Liver (tissue), 9 donors: ENCODE results near the gene PROZ. TPM values are rescaled to one million over a fixed set of nuclear protein-coding genes. Genes with fewer than 3 reads are reported as not detected.
A peak's percentile ranks its signal among the peaks of the same experiment; 100 is the strongest.
"Not testable (repeated sequence)": the region's sequence is repeated elsewhere in the genome, so short reads cannot be mapped to it uniquely, and the experiment has no call there.

ENCODE experiments used
- DNase-seq: peaks from one replicate; pipeline ENCODE4 v3.0.0-alpha.2; 2017; ENCODE audit warnings: low spot score
- H3K27ac ChIP-seq, 2 donors: one replicate each; pipeline ENCODE4 v1.7.0; 2013; ENCODE audit warnings: inconsistent platforms in 2 of 2, low read length in 2 of 2, control low read depth in 1 of 2, low read depth in 1 of 2, mild to moderate bottlenecking in 1 of 2
- H3K27me3 ChIP-seq, 4 donors: one replicate each; pipeline versions ENCODE4 v1.6.1 to v1.7.0; 2013; ENCODE audit warnings: low read length in 3 of 4, inconsistent platforms in 1 of 4, mild to moderate bottlenecking in 1 of 4, moderate library complexity in 1 of 4; ENCODE audit not compliant: control insufficient read depth in 4 of 4, insufficient read depth in 4 of 4
- H3K36me3 ChIP-seq, 4 donors: one replicate each; pipeline versions ENCODE4 v1.6.1 to v1.7.0; 2013; ENCODE audit warnings: low read length in 3 of 4, mild to moderate bottlenecking in 3 of 4, low read depth in 1 of 4, moderate library complexity in 1 of 4; ENCODE audit not compliant: control insufficient read depth in 4 of 4, insufficient read depth in 3 of 4
- H3K4me1 ChIP-seq, 4 donors: one replicate each; pipeline versions ENCODE4 v1.6.1 to v1.7.0; 2013; ENCODE audit warnings: low read length in 3 of 4, mild to moderate bottlenecking in 3 of 4, moderate library complexity in 1 of 4; ENCODE audit not compliant: control insufficient read depth in 4 of 4, insufficient read depth in 4 of 4
- H3K4me3 ChIP-seq, 3 donors: one replicate each; pipeline versions ENCODE4 v1.6.1 to v1.7.0; 2013; ENCODE audit warnings: low read length in 3 of 3, control low read depth in 1 of 3, low read depth in 1 of 3, mild to moderate bottlenecking in 1 of 3
- H3K9ac ChIP-seq, 2 donors: one replicate each; pipeline ENCODE4 v1.7.0; 2013; ENCODE audit warnings: low read length in 2 of 2, mild to moderate bottlenecking in 2 of 2, moderate library complexity in 2 of 2, control low read depth in 1 of 2, low read depth in 1 of 2
- H3K9me3 ChIP-seq, 4 donors: one replicate each; pipeline versions ENCODE4 v1.6.1 to v1.7.0; 2013; ENCODE audit warnings: low read length in 3 of 4; ENCODE audit not compliant: control insufficient read depth in 4 of 4
- EGR1 ChIP-seq, 2 donors: IDR thresholded peaks; 2 replicates each; pipeline ENCODE4 v1.6.1; 2016 to 2018; ENCODE audit warnings: antibody characterized with exemption in 2 of 2, low read depth in 2 of 2
- FOXA2 ChIP-seq: IDR thresholded peaks from 2 replicates; pipeline ENCODE4 v1.6.1; 2016; ENCODE audit warnings: antibody characterized with exemption
- HNF4G ChIP-seq: IDR thresholded peaks from 2 replicates; pipeline ENCODE4 v1.6.1; 2016; ENCODE audit warnings: antibody characterized with exemption
- JUND ChIP-seq, 2 donors: IDR thresholded peaks; 2 replicates each; pipeline ENCODE4 v1.6.1; 2016; ENCODE audit warnings: antibody characterized with exemption in 2 of 2
- MAX ChIP-seq: IDR thresholded peaks from 2 replicates; pipeline ENCODE4 v1.6.1; 2016; ENCODE audit warnings: antibody characterized with exemption
- RXRA ChIP-seq, 2 donors: IDR thresholded peaks; 2 replicates each; pipeline ENCODE4 v1.6.1; 2017 to 2018; ENCODE audit warnings: antibody characterized with exemption in 2 of 2, mild to moderate bottlenecking in 1 of 2
- SP1 ChIP-seq: IDR thresholded peaks from 2 replicates; pipeline ENCODE4 v1.6.1; 2018; ENCODE audit warnings: antibody characterized with exemption, mild to moderate bottlenecking
- ZBTB33 ChIP-seq: IDR thresholded peaks from 2 replicates; pipeline ENCODE4 v1.6.1; 2016; ENCODE audit warnings: antibody characterized with exemption
- WGBS: extraction: QIAGEN DNeasy Blood & Tissue Kit; methylation state at CpG from one replicate; pipeline ENCODE4 v1.1.7; 2013; 5-methylcytosine and 5-hydroxymethylcytosine counted together
- polyA plus RNA-seq, 2 donors: library from polyadenylated mRNA; stranded (reverse) in 1 of 2; unstranded in 1 of 2; fragments of 200-250 nt in 1 of 2; fragments of >200 nt in 1 of 2; fragmentation: Nextera tagmentation in 1 of 2; extraction: Ambion mirVana in 1 of 2; gene quantifications; one replicate each; pipeline versions ENCODE4 v1.2.1 to v1.2.3, GENCODE V29; 2013 to 2015
- total RNA-seq, 2 donors: library from RNA; depleted of rRNA; stranded (reverse); fragments of >200 nt; gene quantifications; one replicate each; pipeline ENCODE4 v1.2.3, GENCODE V29; 2014
- donor health status: healthy.
- donor health status: healthy.
- donor health status: healthy.
- donor health status: healthy.
- donor health status: healthy.

PROZ gene
- total and polyA plus RNA-seq, 4 donors = 10.6 to 40.7 (median 30.3) TPM

- no peak for TF ChIP-seq ZBTB33
- no peak for TF ChIP-seq JUND (IDR thresholded peaks at IDR 0.05)
Observed at GRCh38 chr13:113110048-113110851, 48.2 kb upstream of the PROZ start (continued).

- H3K4me3 ChIP-seq = peak overlapping the region in 1 of 3 donors; percentile 40
- no peak for DNase-seq
- H3K9me3 ChIP-seq = no peaks in the 10 kb centered on the region
- no peak overlapping the region for H3K9ac ChIP-seq
- H3K27me3 ChIP-seq = no peaks in the 10 kb centered on the region
- H3K36me3 ChIP-seq = peaks cover 0 to 4% (median 3%) of the 10 kb centered on the region in 4 donors
- TF ChIP-seq SP1 = no peak
- no peak for TF ChIP-seq HNF4G
- no peak for TF ChIP-seq FOXA2
- TF ChIP-seq EGR1 (IDR thresholded peaks at IDR 0.05; ENCODE audit: low read depth in 2 of 2) = no peak
- TF ChIP-seq ZBTB33 = no peak
- no peak for TF ChIP-seq MAX
- TF ChIP-seq RXRA (IDR thresholded peaks at IDR 0.05) = no peak
- H3K27ac ChIP-seq = no peak overlapping the region
- 67% methylated on average over 49 of the region's 49 CpGs for WGBS
- H3K4me1 ChIP-seq = peaks cover 5 to 13% (median 8%) of the 10 kb centered on the region in 4 donors
Observed at GRCh38 chr13:113110852-113111315, 47.6 kb upstream of the PROZ start.

GRCh38 chr13:113111821-113112220 lies 46.6 kb upstream of the PROZ start:
- not testable (repeated sequence) for H3K36me3 ChIP-seq, H3K9me3 ChIP-seq, H3K27ac ChIP-seq, DNase-seq, H3K9ac ChIP-seq, H3K27me3 ChIP-seq, H3K4me3 ChIP-seq
- H3K4me1 ChIP-seq = peaks cover 2 to 11% (median 6%) of the 10 kb centered on the region in 4 donors
- WGBS = 91% methylated on average over 5 of the region's 5 CpGs

GRCh38 chr13:113112475-113112874 lies 46.0 kb upstream of the PROZ start:
- 73% methylated on average over 1 of the region's 1 CpG for WGBS
- not testable (repeated sequence) for H3K9ac ChIP-seq, H3K9me3 ChIP-seq, H3K27me3 ChIP-seq, H3K27ac ChIP-seq, DNase-seq, H3K4me1 ChIP-seq, H3K36me3 ChIP-seq, H3K4me3 ChIP-seq
